Mesothelial cell of epicardium (in vitro differentiated cells): ENCODE data around the gene EIF3A. TPM values are rescaled to one million over a fixed set of nuclear protein-coding genes. Genes with fewer than 3 reads are reported as not detected.
"Not testable (repeated sequence)": the region's sequence is repeated elsewhere in the genome, so short reads cannot be mapped to it uniquely, and the experiment has no call there.

Experiments
- DNase-seq, 2 experiments: peaks; one replicate each; pipeline ENCODE4 v3.0.0; 2021; ENCODE audit warnings: low spot score in 2 of 2; ENCODE audit not compliant: unreplicated experiment in 2 of 2
- H3K27ac Mint-ChIP-seq: 2 replicates; pipeline ENCODE4 v1.8.0; 2021; ENCODE audit warnings: mixed read lengths
- H3K27me3 Mint-ChIP-seq: 2 replicates; pipeline ENCODE4 v1.8.0; 2021; ENCODE audit warnings: low read depth, mixed read lengths
- H3K36me3 Mint-ChIP-seq: 2 replicates; pipeline ENCODE4 v1.8.0; 2021; ENCODE audit warnings: mixed read lengths
- H3K4me1 Mint-ChIP-seq: 2 replicates; pipeline ENCODE4 v1.8.0; 2021; ENCODE audit warnings: mixed read lengths
- H3K4me3 Mint-ChIP-seq: 2 replicates; pipeline ENCODE4 v1.8.0; 2021; ENCODE audit warnings: mild to moderate bottlenecking, moderate library complexity, mixed read lengths
- H3K9me3 Mint-ChIP-seq: 2 replicates; pipeline ENCODE4 v1.8.0; 2021; ENCODE audit warnings: mixed read lengths
- total RNA-seq: library from RNA; stranded (reverse); gene quantifications from 3 replicates; pipeline ENCODE4 v1.2.1, GENCODE V29; 2021
- TF ChIP-seq, protein P1 (sequence below): fragments of 200-600 bp; sonication (generic); IDR thresholded peaks from one replicate; pipeline ENCODE4 v1.5.0; 2021; ENCODE audit warnings: antibody characterized with exemption; ENCODE audit not compliant: unreplicated experiment

Gene EIF3A
- total RNA-seq, 1 donor from 2014 or later = 145 TPM

DNA sequence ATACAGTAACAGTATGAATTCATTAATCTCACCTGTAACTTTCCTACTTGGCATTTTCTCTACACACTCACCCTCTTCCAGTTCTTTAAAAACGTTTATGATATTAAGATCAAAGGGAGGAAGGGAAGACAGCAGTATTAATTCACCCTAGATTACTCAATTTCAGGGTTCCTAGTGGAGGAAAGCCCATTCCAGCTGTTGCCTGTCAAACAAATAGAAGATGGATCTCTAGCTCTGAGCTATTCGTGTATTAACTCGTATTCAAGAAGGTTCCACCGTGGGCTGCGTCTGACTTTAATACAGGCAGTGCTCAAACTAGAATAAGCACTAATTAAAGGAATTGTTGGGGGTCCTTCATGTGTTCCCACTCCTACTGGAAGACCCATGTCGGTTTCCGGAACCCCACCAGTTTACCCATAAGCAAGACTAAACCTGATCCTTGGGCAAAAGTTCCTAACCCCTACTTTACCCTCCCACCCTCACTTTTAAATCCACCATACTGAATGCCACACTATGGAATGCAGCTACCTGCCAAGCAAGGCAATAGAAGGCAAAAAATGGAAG lies 49.0 kb downstream of the EIF3A start:
- Mint-ChIP-seq H3K4me3 (peak overlapping the region; percentile 68), H3K27ac (no peak overlapping the region), H3K4me1 (peaks cover 15% of the 10 kb centered on the region), H3K27me3 (no peaks in the 10 kb centered on the region), H3K9me3 (no peaks in the 10 kb centered on the region), H3K36me3 (peaks cover 14% of the 10 kb centered on the region)
- no peak for DNase-seq
- TF ChIP-seq, protein P1, sequence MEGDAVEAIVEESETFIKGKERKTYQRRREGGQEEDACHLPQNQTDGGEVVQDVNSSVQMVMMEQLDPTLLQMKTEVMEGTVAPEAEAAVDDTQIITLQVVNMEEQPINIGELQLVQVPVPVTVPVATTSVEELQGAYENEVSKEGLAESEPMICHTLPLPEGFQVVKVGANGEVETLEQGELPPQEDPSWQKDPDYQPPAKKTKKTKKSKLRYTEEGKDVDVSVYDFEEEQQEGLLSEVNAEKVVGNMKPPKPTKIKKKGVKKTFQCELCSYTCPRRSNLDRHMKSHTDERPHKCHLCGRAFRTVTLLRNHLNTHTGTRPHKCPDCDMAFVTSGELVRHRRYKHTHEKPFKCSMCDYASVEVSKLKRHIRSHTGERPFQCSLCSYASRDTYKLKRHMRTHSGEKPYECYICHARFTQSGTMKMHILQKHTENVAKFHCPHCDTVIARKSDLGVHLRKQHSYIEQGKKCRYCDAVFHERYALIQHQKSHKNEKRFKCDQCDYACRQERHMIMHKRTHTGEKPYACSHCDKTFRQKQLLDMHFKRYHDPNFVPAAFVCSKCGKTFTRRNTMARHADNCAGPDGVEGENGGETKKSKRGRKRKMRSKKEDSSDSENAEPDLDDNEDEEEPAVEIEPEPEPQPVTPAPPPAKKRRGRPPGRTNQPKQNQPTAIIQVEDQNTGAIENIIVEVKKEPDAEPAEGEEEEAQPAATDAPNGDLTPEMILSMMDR = no peak

DNA sequence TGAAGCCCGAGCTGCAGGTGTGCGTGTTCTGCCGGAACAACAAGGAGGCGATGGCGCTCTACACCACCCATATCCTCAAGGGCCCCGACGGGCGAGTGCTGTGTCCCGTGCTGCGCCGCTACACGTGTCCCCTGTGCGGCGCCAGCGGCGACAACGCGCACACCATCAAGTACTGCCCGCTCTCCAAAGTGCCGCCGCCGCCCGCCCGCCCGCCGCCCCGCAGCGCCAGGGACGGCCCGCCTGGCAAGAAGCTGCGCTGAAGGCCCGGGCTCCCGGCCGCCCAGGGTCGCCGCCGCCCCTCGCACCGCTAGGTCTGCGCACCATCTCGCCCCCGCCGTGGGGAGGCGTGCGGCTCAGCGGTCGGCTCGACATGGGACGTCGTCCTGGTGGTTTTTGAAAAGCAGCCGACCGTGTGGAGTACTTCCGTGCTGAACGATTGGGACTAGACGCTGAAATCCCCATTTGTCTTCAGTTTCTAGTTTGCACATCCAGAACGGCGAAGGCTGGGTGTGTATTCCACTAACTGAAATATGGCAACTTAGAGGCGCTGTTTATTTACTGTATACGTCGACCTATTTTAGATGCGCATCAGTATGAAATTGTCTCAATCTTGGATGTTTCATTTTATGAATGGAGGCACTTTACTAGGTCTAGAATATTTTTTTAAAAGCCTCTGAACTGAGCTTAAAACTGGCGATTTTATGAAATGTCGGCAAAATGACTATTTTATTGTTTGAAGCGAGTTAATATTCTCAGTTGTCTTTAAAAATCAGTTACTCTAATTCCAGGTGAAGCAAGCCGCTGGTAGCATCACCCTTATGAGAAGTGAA lies 50.0 kb downstream of the EIF3A start:
- Mint-ChIP-seq H3K27ac (no peak overlapping the region), H3K36me3 (peaks cover 10% of the 10 kb centered on the region), H3K27me3 (no peaks in the 10 kb centered on the region), H3K4me1 (peaks cover 21% of the 10 kb centered on the region), H3K9me3 (no peaks in the 10 kb centered on the region), H3K4me3 (peak overlapping the region; percentile 68)
- DNase-seq = peak in 1 of 2 experiments; percentile 52
- TF ChIP-seq, protein P1 = no peak

DNA sequence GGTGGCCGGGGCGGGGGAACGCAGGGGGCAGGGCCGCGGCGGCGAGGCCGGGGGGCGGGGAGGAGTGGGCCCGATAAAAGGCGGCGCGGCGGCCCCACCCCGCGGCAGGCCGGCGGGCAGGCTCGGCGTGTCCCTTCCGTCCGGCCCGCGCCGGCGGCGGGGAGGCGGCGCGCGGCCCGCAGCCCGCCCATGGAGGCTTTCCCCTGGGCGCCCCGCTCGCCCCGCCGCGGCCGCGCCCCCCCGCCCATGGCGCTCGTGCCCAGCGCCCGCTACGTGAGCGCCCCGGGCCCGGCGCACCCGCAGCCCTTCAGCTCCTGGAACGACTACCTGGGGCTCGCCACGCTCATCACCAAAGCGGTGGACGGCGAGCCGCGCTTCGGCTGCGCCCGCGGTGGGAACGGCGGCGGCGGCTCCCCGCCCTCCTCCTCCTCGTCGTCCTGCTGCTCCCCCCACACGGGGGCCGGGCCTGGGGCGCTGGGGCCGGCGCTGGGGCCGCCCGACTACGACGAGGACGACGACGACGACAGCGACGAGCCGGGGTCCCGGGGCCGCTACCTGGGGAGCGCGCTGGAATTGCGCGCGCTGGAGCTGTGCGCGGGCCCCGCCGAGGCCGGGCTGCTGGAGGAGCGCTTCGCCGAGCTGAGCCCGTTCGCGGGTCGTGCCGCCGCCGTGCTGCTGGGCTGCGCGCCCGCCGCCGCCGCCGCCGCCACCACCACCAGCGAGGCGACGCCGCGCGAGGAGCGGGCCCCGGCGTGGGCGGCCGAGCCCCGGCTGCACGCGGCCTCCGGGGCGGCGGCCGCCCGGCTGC lies 50.8 kb downstream of the EIF3A start, which contains the start of gene NANOS1:
Gene NANOS1 (plus strand): TSS at position 102 of the 808 bp plus-strand sequence. CDS start 88 bp downstream, at position 190.
- Mint-ChIP-seq H3K4me1 (peaks cover 28% of the 10 kb centered on the region), H3K9me3 (no peaks in the 10 kb centered on the region), H3K27ac (peak within 1 kb of the TSS; percentile 53), H3K36me3 (peaks cover 10% of the 10 kb centered on the region), H3K27me3 (no peaks in the 10 kb centered on the region), H3K4me3 (peak within 1 kb of the TSS; percentile 70)
- TF ChIP-seq, protein P1 = no peak
- DNase-seq = peak in 1 of 2 experiments; percentile 52

DNA sequence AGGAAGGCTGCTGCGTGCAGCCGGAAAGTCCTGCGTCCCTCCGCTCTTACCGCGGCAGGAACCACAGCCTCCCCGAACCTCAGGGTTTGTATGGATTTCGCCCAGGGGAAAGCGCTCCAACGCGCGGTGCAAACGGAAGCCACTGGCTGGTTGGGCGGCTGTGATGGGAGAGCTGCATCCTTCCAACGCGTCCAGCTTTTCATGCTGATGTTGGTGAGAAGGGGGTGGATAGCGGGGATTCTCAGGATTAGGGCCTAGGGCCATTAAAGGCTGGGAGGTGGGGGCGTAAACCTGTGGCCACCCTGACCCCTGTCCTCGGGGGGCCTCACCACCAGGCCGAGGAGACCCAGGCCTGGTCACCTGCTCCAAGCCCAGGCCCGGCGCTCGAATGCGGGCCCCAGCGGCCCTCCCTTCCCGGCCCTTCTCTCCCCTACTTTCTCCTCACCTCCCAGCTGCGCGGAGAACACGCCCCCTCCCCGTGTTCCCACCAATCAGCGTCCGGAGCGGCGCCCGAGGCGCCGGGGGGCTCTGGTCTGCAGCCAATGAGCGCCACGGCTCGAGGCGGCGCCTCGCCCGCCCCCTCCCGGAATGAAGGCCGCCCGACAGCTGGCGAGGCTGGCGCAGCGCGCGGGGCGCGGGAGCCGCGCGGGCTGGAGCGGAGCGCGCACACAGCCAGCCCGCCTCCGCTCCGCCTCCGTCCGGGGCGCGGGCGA lies 51.6 kb downstream of the EIF3A start:
- H3K9me3 Mint-ChIP-seq = no peaks in the 10 kb centered on the region
- DNase-seq = peak; percentile 73 to 90
- H3K4me3 Mint-ChIP-seq = peak overlapping the region; percentile 70
- H3K36me3 Mint-ChIP-seq = peaks cover 5% of the 10 kb centered on the region
- peaks cover 29% of the 10 kb centered on the region for H3K4me1 Mint-ChIP-seq
- no peaks in the 10 kb centered on the region for H3K27me3 Mint-ChIP-seq
- TF ChIP-seq, protein P1 = no peak
- peak overlapping the region; percentile 53 for H3K27ac Mint-ChIP-seq

DNA sequence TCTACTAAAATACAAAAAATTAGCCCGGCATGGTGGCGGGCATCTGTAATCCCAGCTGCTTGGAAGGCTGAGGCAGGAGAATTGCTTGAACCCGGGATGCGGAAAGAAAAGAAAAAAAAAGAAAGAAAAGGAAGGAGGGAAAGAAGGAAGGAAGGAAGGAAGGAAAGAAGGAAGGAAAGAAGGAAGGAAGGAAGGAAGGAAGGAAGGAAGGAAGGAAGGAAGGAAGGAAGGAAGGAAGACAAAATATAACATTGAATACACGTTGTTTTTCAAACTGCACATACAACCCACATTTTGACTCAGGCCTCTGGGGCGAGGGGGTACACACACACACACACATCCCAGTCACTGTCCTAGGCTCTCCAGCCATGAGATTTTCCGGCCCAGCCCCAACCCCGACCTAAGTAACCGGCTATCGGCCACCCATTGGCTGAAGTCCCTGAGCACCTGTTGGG lies 52.1 kb downstream of the EIF3A start:
- H3K36me3 Mint-ChIP-seq = not testable (repeated sequence)

More for the DNA sequence above, 52.1 kb downstream of the EIF3A start:
- Mint-ChIP-seq H3K4me3 (peak overlapping the region; percentile 70), H3K4me1 (peaks cover 29% of the 10 kb centered on the region)
- H3K9me3 Mint-ChIP-seq, H3K27ac Mint-ChIP-seq, DNase-seq, H3K27me3 Mint-ChIP-seq: not testable (repeated sequence)
